ENCODE measurements around the gene ZBTB46.

Gene ZBTB46

DNA sequence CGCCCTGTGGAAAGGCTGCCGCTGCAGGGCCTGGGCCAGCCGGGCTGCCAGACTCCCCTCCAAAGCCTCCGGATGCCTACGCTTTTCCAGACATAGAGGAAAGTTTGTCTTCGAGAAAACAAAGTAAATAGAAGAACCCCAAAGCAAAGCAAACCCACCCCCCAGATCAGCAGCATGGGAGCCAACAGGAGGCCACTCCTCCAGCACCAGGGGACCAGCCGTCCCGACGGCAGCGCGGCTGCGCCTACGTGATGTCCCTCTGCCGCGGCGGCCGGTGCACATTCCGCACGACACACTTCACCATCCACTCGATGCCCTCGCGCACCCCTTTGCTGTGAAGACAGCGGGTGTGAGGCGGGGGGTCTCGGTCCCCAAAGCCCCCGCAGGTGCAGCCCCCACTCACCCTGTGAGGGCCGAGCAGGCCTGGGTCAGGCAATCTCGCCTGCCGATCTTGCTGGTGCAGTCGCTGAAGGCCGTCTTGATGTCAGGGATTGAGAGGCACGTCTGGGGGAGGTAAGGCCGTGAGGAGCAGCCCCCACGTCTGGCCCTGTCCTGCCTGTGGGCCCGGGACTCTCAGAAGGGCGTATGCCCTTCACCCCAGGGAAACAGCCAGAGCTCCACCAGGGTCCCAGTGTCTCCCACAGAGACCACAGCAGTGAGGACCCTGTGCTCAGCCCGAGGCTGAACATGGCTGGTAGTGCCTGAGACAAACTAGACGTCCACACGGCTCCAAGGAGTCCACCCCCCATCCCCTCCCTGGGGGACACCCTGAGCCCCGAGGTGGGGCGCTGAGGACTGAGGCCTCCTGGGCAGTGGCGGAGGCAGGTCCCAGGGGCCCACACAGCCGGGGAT is 130.6 kb downstream of the ZBTB46 start:
- Histone ChIP-seq H3K4me3 (ENCODE audit: low read length) (no peak overlapping the region), H3K27me3 (ENCODE audit: control insufficient read depth, insufficient read depth, low read length) (no peaks in the 10 kb centered on the region), H3K36me3 (ENCODE audit: control insufficient read depth, insufficient read depth, low read length) (peaks cover 13% of the 10 kb centered on the region), H3K4me1 (ENCODE audit: control insufficient read depth, insufficient read depth, low read length) (peaks cover 4% of the 10 kb centered on the region), H3K9ac (ENCODE audit: low read length) (no peak overlapping the region), H3K27ac (ENCODE audit: low read depth, low read length) (no peak overlapping the region)

DNA sequence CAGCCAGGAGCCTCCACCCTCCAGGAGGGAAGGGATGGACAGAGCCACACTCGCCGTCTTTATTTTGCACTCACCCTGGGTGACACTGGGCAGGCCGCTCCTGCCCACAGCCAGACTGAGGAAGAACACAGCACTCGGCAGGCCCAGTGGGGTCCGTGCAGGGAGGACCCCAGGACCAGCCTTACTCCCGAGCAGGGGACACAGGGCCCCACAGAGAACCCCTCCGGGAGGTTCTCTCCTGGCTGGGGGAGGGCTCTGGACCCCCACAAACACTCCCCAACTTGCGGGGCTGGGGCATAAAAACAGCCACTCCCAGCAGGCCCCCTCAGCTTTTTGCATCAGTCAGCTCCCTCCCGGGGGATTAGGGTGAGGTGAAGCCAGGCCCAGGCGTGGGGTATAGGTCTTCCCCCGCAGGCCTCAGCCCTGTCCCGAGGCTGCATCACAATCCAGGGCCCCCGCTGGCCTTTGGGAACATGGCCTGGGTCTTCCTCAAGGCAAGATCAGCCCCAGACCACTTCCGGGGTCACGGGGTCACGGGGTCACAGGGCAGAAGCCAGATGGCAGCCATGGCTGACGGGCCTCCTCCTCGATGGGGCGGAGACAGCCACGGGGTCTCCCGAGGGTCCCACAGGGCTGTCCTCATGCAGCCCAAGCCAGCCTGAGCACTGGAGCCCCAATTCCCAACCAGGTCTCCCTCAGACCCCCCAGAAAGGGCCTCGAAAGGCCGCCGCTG is 131.4 kb downstream of the ZBTB46 start:
- Histone ChIP-seq H3K4me3 (ENCODE audit: low read length) (no peak overlapping the region), H3K27me3 (ENCODE audit: control insufficient read depth, insufficient read depth, low read length) (no peaks in the 10 kb centered on the region), H3K9ac (ENCODE audit: low read length) (no peak overlapping the region), H3K36me3 (ENCODE audit: control insufficient read depth, insufficient read depth, low read length) (peaks cover 6% of the 10 kb centered on the region), H3K27ac (ENCODE audit: low read depth, low read length) (peak overlapping the region; percentile 21), H3K4me1 (ENCODE audit: control insufficient read depth, insufficient read depth, low read length) (peaks cover 4% of the 10 kb centered on the region)

DNA sequence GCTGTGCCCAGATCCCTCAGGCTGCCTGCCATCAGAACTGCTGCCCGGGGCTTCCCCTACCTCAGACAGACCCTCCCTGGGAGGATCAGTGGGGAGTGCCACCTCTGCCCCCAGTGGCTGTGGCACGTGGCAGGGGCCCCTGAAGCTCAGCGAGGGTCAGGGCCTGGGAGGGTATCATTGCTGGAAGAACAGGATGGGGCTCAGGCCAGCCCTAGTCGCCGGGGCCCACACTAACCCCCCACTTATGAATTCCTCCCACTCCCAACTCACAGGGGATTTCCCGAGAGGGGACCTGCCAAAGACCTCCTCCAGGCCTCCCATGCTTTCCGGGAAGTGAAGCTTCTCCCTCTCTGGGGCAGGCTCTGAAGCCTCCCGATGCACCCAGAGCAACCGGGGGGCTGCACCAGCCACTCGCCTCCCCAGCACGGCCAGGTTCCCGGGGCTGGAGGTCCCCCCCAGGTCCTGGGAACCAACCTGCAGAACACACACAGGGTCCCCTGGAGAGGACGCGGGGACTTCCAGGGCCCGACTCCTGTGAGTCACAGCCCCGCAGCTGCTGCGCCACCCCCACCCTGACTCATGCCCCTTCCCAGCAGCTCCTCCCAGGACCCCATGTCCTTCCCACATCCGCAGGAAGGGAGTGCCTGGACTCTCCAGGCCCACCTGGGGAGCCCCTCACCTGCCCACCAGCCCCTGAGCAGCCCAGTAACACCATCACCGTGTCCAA is 132.2 kb downstream of the ZBTB46 start:
- peak overlapping the region; percentile 21 for H3K27ac ChIP-seq (ENCODE audit: low read depth, low read length)
- no peaks in the 10 kb centered on the region for H3K27me3 ChIP-seq (ENCODE audit: control insufficient read depth, insufficient read depth, low read length)
- H3K4me3 ChIP-seq (ENCODE audit: low read length): no peak overlapping the region
- no peaks in the 10 kb centered on the region for H3K36me3 ChIP-seq (ENCODE audit: control insufficient read depth, insufficient read depth, low read length)
- H3K9ac ChIP-seq (ENCODE audit: low read length): no peak overlapping the region
- H3K4me1 ChIP-seq (ENCODE audit: control insufficient read depth, insufficient read depth, low read length): peaks cover 4% of the 10 kb centered on the region

DNA sequence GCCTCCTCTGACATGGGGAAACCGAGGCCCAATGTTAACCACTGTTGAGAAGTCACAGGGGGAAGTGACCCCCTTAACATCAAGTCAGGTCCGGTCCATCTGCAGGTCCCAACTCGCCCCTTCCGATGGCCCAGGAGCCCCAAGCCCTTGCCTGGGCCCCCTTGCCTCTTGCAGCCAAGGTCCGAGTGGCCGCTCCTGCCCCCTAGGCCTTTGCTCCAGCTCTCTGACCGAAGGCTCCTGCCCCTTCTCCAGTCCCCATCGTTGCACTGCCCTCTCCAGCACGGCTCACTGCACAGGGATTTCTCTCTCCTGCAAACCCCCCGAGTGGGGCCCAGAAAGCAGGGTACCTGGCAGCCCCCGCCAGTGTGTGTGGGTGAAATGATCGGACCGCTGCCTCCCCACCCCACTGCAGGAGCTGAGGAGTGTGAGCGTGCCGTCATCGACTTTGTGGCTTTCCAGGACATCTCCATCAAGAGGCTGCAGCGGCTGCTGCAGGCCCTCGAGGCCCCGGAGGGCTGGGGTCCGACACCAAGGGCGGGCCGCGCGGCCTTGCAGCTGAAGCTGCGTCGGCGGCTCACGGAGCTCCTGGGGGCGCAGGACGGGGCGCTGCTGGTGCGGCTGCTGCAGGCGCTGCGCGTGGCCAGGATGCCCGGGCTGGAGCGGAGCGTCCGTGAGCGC is 133.1 kb downstream of the ZBTB46 start:
- Histone ChIP-seq H3K4me3 (ENCODE audit: low read length) (no peak overlapping the region), H3K9ac (ENCODE audit: low read length) (no peak overlapping the region), H3K27me3 (ENCODE audit: control insufficient read depth, insufficient read depth, low read length) (no peaks in the 10 kb centered on the region)

DNA sequence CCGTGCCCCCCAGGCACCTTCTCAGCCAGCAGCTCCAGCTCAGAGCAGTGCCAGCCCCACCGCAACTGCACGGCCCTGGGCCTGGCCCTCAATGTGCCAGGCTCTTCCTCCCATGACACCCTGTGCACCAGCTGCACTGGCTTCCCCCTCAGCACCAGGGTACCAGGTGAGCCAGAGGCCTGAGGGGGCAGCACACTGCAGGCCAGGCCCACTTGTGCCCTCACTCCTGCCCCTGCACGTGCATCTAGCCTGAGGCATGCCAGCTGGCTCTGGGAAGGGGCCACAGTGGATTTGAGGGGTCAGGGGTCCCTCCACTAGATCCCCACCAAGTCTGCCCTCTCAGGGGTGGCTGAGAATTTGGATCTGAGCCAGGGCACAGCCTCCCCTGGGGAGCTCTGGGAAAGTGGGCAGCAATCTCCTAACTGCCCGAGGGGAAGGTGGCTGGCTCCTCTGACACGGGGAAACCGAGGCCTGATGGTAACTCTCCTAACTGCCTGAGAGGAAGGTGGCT is 133.7 kb downstream of the ZBTB46 start:
- Histone ChIP-seq H3K27ac (ENCODE audit: low read depth, low read length) (no peak overlapping the region), H3K27me3 (ENCODE audit: control insufficient read depth, insufficient read depth, low read length) (no peaks in the 10 kb centered on the region), H3K9ac (ENCODE audit: low read length) (no peak overlapping the region), H3K4me1 (ENCODE audit: control insufficient read depth, insufficient read depth, low read length) (peaks cover 4% of the 10 kb centered on the region), H3K4me3 (ENCODE audit: low read length) (no peak overlapping the region), H3K36me3 (ENCODE audit: control insufficient read depth, insufficient read depth, low read length) (no peaks in the 10 kb centered on the region)

More for the DNA sequence above, 133.1 kb downstream of the ZBTB46 start:
- Histone ChIP-seq H3K36me3 (ENCODE audit: control insufficient read depth, insufficient read depth, low read length) (no peaks in the 10 kb centered on the region), H3K4me1 (ENCODE audit: control insufficient read depth, insufficient read depth, low read length) (peaks cover 4% of the 10 kb centered on the region), H3K27ac (ENCODE audit: low read depth, low read length) (no peak overlapping the region)

GRCh38 chr20:63696628-63697356 is 134.3 kb downstream of the ZBTB46 start, which contains the start of gene TNFRSF6B:
Gene TNFRSF6B (plus strand): TSS chr20:63696652. CDS start chr20:63696768, 116 bp downstream.
- no peak within 1 kb of the TSS for H3K27ac ChIP-seq (ENCODE audit: low read depth, low read length)
- H3K27me3 ChIP-seq (ENCODE audit: control insufficient read depth, insufficient read depth, low read length): no peaks in the 10 kb centered on the region
- peak within 1 kb of the TSS; percentile 34 for H3K4me3 ChIP-seq (ENCODE audit: low read length)
- no peaks in the 10 kb centered on the region for H3K36me3 ChIP-seq (ENCODE audit: control insufficient read depth, insufficient read depth, low read length)
- peaks cover 4% of the 10 kb centered on the region for H3K4me1 ChIP-seq (ENCODE audit: control insufficient read depth, insufficient read depth, low read length)
- no peak within 1 kb of the TSS for H3K9ac ChIP-seq (ENCODE audit: low read length)

DNA sequence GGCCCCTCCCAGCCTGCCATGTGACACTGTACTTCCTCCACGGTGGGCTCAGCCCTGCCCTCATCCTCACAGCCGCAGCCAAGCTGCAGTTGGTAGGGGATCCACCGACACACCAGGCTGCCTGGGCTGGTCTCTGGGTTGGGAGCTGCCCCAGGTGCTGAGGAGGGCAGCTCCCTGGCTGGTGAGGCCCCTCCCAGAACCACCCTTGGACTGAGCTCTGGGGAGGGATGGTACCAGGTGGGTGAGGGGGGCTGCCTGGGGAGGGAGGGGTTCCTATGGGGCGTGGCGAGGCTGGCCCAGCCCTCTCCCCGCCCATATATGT is 134.8 kb downstream of the ZBTB46 start:
- Histone ChIP-seq H3K36me3 (ENCODE audit: control insufficient read depth, insufficient read depth, low read length) (no peaks in the 10 kb centered on the region), H3K9ac (ENCODE audit: low read length) (no peak overlapping the region), H3K4me3 (ENCODE audit: low read length) (peak overlapping the region; percentile 34), H3K4me1 (ENCODE audit: control insufficient read depth, insufficient read depth, low read length) (peaks cover 4% of the 10 kb centered on the region), H3K27me3 (ENCODE audit: control insufficient read depth, insufficient read depth, low read length) (no peaks in the 10 kb centered on the region), H3K27ac (ENCODE audit: low read depth, low read length) (no peak overlapping the region)

- no peaks in the 10 kb centered on the region for H3K36me3 ChIP-seq (ENCODE audit: control insufficient read depth, insufficient read depth, low read length)
- peaks cover 4% of the 10 kb centered on the region for H3K4me1 ChIP-seq (ENCODE audit: control insufficient read depth, insufficient read depth, low read length)
- no peak overlapping the region for H3K27ac ChIP-seq (ENCODE audit: low read depth, low read length)
- no peak overlapping the region for H3K9ac ChIP-seq (ENCODE audit: low read length)
- H3K27me3 ChIP-seq (ENCODE audit: control insufficient read depth, insufficient read depth, low read length): no peaks in the 10 kb centered on the region
- H3K4me3 ChIP-seq (ENCODE audit: low read length): no peak overlapping the region
These were observed 135.4 kb downstream of the ZBTB46 start for GRCh38 chr20:63695424-63696305.

GRCh38 chr20:63694584-63695423 is 136.3 kb downstream of the ZBTB46 start:
- Histone ChIP-seq H3K4me3 (ENCODE audit: low read length) (no peak overlapping the region), H3K9ac (ENCODE audit: low read length) (no peak overlapping the region), H3K36me3 (ENCODE audit: control insufficient read depth, insufficient read depth, low read length) (no peaks in the 10 kb centered on the region), H3K4me1 (ENCODE audit: control insufficient read depth, insufficient read depth, low read length) (peaks cover 4% of the 10 kb centered on the region), H3K27me3 (ENCODE audit: control insufficient read depth, insufficient read depth, low read length) (no peaks in the 10 kb centered on the region), H3K27ac (ENCODE audit: low read depth, low read length) (no peak overlapping the region)
